Gastrocnemius medialis (tissue), 4 donors: ENCODE data around the gene ADRA2B. TPM values are rescaled to one million over a fixed set of nuclear protein-coding genes. Genes with fewer than 3 reads are reported as not detected.
"Not testable (repeated sequence)": the region's sequence is repeated elsewhere in the genome, so short reads cannot be mapped to it uniquely, and the experiment has no call there.

Experiments
- ATAC-seq, 2 donors: fragments of 150-250 bp; one replicate each; pipeline ENCODE4 v1.9.1; 2016
- DNase-seq, 2 donors: peaks; one replicate each; pipeline ENCODE4 v3.0.0-alpha.2; 2019
- H3K27ac ChIP-seq, 4 donors: fragments of 200-600 bp; sonication (generic); 1 replicate in 1 of 4; 2 replicates in 3 of 4; pipeline ENCODE4 v1.5.1; 2016 to 2018; ENCODE audit warnings: mild to moderate bottlenecking in 2 of 4, moderate library complexity in 1 of 4
- H3K27me3 ChIP-seq, 3 donors: fragments of 200-600 bp; sonication (generic) in 2 of 3; 1 replicate in 1 of 3; 2 replicates in 2 of 3; pipeline versions ENCODE4 v1.5.1 to v1.6.0; 2016 to 2019; ENCODE audit warnings: mild to moderate bottlenecking in 1 of 3, moderate library complexity in 1 of 3
- H3K36me3 ChIP-seq, 2 donors: fragments of 200-600 bp; sonication (generic) in 1 of 2; one replicate each; pipeline ENCODE4 v1.5.1; 2017 to 2018
- H3K4me1 ChIP-seq, 2 donors: fragments of 200-600 bp; sonication (generic) in 1 of 2; one replicate each; pipeline ENCODE4 v1.5.1; 2016 to 2017; ENCODE audit warnings: mild to moderate bottlenecking in 2 of 2
- H3K4me3 ChIP-seq, 4 donors: fragments of 200-600 bp; sonication (generic) in 3 of 4; 1 replicate in 1 of 4; 2 replicates in 3 of 4; pipeline ENCODE4 v1.5.1; 2016 to 2019; ENCODE audit warnings: mild to moderate bottlenecking in 2 of 4
- H3K9me3 ChIP-seq, 3 donors: fragments of 200-600 bp; sonication (generic) in 2 of 3; 1 replicate in 1 of 3; 2 replicates in 2 of 3; pipeline ENCODE4 v1.5.1; 2016 to 2019
- POLR2A ChIP-seq, 2 donors: fragments of 450-650 bp; IDR thresholded peaks; one replicate each; pipeline ENCODE4 v1.6.1; 2017; ENCODE audit warnings: antibody characterized with exemption in 2 of 2, mild to moderate bottlenecking in 2 of 2, moderate library complexity in 2 of 2
- in situ Hi-C, 4 donors: fragments of 200-750 bp; cut with MboI; loops; one replicate each; pipeline versions ENCODE4 v1.15.0 to v1.8.0; 2017; ENCODE audit warnings: low sequenced_read_pairs in 4 of 4
- intact Hi-C: fragments of 100-400 bp; cut with DNase I; formaldehyde crosslinking; loops from one replicate; pipeline ENCODE4 v1.15.1; 2023; ENCODE audit warnings: low total_unique reads
- total RNA-seq, 4 donors: library from RNA; depleted of rRNA; stranded (reverse); fragments of >200 nt; gene quantifications; one replicate each; pipeline versions ENCODE4 v1.1.0 to v1.2.3, GENCODE V29; 2016
- TF ChIP-seq, protein P1 (sequence below), 5 experiments: fragments of 450-650 bp in 3 of 5; fragments of 200-600 bp in 2 of 5; sonication (generic) in 2 of 5; IDR thresholded peaks in 4 of 5; conservative IDR thresholded peaks in 1 of 5; 1 replicate in 4 of 5; 2 replicates in 1 of 5; pipeline ENCODE4 v1.5.1; 2016 to 2019; ENCODE audit warnings: antibody characterized with exemption in 5 of 5, mild to moderate bottlenecking in 3 of 5, moderate library complexity in 3 of 5

ADRA2B gene
- total RNA-seq, 4 donors from 2014 or later: 2.4 to 5.6 (median 3.6) TPM

DNA sequence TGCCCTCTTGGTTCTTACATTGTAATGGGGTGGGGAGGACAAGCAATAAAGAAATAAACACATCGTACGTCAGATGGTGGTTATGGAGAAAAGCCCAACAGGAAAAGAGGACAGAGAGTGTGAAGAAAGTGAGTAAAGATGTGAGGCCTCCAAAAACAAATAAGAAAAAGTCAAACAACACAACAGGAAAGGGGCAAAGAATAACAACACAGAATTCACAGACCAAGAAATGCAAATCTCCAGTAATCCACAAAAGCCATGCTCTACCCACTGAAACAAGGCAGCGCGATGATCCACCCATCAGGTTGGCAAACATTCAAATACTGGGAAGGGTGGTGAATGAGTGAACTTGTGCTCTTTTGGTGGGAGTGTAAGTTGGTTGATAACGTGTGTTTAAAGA is 45.5 kb upstream of the ADRA2B start:
- no peak for ATAC-seq
- in situ Hi-C loops (no loop called here), intact Hi-C loops (no loop called here)
- Histone ChIP-seq H3K36me3 (no peaks in the 10 kb centered on the region), H3K4me3 (no peak overlapping the region), H3K9me3 (no peaks in the 10 kb centered on the region), H3K4me1 (no peaks in the 10 kb centered on the region), H3K27ac (no peak overlapping the region), H3K27me3 (peaks cover 0 to 2% (median 0%) of the 10 kb centered on the region in 3 donors)
- TF ChIP-seq, protein P1, sequence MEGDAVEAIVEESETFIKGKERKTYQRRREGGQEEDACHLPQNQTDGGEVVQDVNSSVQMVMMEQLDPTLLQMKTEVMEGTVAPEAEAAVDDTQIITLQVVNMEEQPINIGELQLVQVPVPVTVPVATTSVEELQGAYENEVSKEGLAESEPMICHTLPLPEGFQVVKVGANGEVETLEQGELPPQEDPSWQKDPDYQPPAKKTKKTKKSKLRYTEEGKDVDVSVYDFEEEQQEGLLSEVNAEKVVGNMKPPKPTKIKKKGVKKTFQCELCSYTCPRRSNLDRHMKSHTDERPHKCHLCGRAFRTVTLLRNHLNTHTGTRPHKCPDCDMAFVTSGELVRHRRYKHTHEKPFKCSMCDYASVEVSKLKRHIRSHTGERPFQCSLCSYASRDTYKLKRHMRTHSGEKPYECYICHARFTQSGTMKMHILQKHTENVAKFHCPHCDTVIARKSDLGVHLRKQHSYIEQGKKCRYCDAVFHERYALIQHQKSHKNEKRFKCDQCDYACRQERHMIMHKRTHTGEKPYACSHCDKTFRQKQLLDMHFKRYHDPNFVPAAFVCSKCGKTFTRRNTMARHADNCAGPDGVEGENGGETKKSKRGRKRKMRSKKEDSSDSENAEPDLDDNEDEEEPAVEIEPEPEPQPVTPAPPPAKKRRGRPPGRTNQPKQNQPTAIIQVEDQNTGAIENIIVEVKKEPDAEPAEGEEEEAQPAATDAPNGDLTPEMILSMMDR (IDR thresholded peaks at IDR 0.05 in 4 of 5, conservative IDR thresholded peaks at IDR 0.05 in 1 of 5): no peak
- no peak for TF ChIP-seq POLR2A (IDR thresholded peaks at IDR 0.05)
- no peak for DNase-seq

DNA sequence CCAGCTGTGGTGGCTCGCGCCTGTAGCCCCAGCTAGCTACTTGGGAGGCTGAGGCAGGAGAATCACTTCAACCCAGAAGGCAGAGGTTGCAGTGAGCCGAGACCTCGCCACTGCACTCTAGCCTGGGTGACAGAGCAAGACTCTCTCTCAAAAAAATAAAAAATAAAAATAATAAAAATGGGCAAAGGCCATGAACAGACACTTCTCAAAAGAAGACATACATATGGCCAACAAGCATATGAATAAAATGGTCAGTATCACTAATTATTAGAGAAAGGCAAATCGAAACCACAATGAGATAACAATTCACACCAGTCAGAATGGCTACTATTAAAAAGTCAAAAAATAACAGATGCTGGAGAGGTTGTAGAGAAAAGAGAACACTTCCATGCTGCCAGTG is 44.0 kb upstream of the ADRA2B start:
- DNase-seq, H3K27ac ChIP-seq, in situ Hi-C loops, H3K9me3 ChIP-seq, H3K36me3 ChIP-seq, H3K4me3 ChIP-seq, H3K27me3 ChIP-seq, H3K4me1 ChIP-seq, intact Hi-C loops, ATAC-seq: not testable (repeated sequence)

DNA sequence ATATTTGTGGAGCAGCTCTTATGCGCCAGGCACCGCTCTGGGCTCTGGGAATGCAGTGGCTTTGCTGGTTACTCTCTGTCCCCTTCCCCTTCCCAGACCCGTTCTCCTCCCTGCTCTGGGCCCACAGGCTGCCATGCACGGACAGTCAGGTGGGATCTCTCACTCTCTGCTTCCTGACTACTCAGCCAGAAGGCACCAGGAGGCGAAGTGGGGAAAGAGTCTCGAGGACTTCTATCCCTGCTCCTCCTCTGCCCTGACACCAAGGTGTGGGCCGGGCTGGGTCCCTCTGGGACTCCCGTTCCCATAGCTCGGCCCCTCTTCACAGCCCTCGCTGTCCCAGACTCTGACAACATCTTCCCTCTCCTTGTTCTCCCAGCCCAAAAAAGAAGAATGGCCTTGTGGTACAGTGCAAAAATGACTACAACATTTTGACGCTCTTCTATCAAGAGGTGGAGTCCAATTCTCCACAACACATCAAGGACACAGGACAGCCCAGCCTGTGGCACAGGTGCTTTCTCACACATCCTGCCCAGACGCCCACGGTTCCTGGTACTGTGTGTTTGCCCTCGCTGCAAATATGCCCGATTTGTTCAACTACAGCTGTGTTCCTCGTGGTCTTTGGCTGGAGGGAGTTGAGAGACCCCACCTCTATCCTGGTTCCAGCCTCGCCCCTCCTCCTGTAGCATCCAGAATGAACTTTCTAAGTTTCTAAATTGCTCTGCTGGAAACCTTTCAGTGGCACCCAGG is 42.9 kb upstream of the ADRA2B start:
- Histone ChIP-seq H3K9me3 (no peaks in the 10 kb centered on the region), H3K27me3 (peaks cover 0 to 4% (median 0%) of the 10 kb centered on the region in 3 donors), H3K36me3 (no peaks in the 10 kb centered on the region), H3K4me1 (no peaks in the 10 kb centered on the region), H3K4me3 (no peak overlapping the region), H3K27ac (no peak overlapping the region)
- TF ChIP-seq POLR2A (IDR thresholded peaks at IDR 0.05): no peak
- TF ChIP-seq, protein P1 (IDR thresholded peaks at IDR 0.05 in 4 of 5, conservative IDR thresholded peaks at IDR 0.05 in 1 of 5): no peak
- in situ Hi-C loops: no loop called here
- intact Hi-C loops: no loop called here
- ATAC-seq: no peak
- no peak for DNase-seq

DNA sequence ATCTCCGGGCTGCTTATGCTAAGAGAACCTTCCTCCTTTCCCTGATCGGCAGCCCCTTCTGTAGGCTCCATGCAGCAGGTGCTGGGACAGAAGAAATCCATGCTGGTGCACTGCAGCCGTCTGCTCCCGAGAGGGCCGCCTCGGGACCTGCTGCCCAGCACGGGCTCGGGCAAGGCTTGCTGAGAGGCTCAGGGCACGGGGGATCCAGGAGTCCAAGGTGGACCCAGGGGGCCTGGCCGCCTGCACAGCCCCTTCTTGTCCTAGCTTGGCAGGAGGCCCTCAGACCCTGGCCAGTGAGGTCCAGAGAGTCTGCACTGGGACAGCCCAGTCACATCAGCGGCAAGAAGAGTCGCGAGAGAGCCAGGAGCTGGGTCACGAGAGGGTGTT is 42.2 kb upstream of the ADRA2B start:
- Histone ChIP-seq H3K9me3 (no peaks in the 10 kb centered on the region), H3K4me3 (no peak overlapping the region), H3K27me3 (peaks cover 0 to 4% (median 0%) of the 10 kb centered on the region in 3 donors), H3K36me3 (no peaks in the 10 kb centered on the region), H3K27ac (no peak overlapping the region), H3K4me1 (no peaks in the 10 kb centered on the region)
- no peak for TF ChIP-seq POLR2A (IDR thresholded peaks at IDR 0.05)
- TF ChIP-seq, protein P1 (IDR thresholded peaks at IDR 0.05 in 4 of 5, conservative IDR thresholded peaks at IDR 0.05 in 1 of 5): no peak
- in situ Hi-C loops: no loop called here
- ATAC-seq (no peak), DNase-seq (no peak)
- intact Hi-C loops: no loop called here

DNA sequence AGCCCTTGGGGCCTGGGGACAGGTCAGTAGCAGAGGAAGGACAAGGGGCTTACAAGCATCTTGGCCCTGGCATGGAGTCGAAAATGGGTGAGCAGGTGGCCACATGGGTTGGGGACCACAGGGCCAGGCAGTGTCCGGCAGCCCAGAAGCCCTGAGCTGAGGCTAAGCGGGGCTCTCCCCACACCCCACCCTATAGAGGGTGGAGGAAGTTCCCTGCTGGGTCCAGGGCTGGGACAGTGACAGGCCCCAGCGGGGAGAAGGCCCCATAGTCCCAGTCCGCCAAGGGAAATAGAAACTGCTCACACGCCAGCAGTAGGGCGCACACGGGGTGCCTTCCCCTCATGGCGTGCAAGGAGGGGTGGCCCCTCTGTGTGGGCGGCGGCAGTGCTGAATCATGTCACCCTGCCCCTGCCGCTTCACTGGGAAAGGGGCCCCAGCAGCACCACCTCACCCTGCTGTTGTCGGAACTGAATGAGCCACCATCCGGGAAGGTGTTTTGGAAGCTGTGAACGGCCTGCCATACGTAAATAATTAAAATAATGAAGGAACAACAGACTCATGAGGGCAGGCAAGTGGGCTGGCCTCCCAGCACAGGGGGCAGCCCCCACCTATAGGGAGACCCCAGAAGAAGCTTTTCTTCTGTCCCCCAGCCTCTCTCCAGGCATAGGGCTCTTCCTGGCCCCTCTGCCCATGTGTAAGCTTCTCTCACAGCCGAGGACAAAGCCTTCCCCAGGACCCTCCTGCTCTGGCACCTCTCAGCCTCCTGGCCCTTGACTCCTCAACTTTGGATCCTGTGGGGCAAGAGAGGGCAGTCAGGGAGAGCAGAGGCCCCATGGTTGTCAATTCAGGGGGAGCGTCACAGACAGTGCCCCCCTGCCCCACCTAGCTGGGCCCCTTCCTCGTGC is 41.5 kb upstream of the ADRA2B start:
- Histone ChIP-seq H3K4me3 (no peak overlapping the region), H3K36me3 (no peaks in the 10 kb centered on the region), H3K27ac (no peak overlapping the region), H3K27me3 (peaks cover 0 to 4% (median 0%) of the 10 kb centered on the region in 3 donors), H3K4me1 (no peaks in the 10 kb centered on the region), H3K9me3 (no peaks in the 10 kb centered on the region)
- in situ Hi-C loops: no loop called here
- intact Hi-C loops: no loop called here
- TF ChIP-seq POLR2A (IDR thresholded peaks at IDR 0.05): no peak
- TF ChIP-seq, protein P1 (IDR thresholded peaks at IDR 0.05 in 4 of 5, conservative IDR thresholded peaks at IDR 0.05 in 1 of 5): no peak
- ATAC-seq: no peak
- DNase-seq: no peak
